Caco-2 (cell line): ENCODE results near the gene ZNF3. TPM values are rescaled to one million over a fixed set of nuclear protein-coding genes. Genes with fewer than 3 reads are reported as not detected.

ENCODE experiments used
- BruUV-seq: library from RNA; stranded (reverse); fragments of 400-500 nt; replicated peaks from 2 replicates; lab custom pipeline; 2021; lab: Mats Ljungman, UMichigan
- CTCF ChIA-PET: fragments of 300-600 bp; sonication (Branson Sonifier 250); formaldehyde crosslinking; loops from one replicate; lab custom pipeline; 2022; ENCODE audit warnings: antibody characterized with exemption; lab: Charles Lee
- POLR2A ChIA-PET: fragments of 300-600 bp; sonication (Branson Sonifier 250); formaldehyde crosslinking; loops from one replicate; lab custom pipeline; 2022; ENCODE audit warnings: antibody characterized with exemption; lab: Charles Lee
- DNase-seq, 2 experiments: peaks; one replicate each; pipeline versions ENCODE4 v3.0.0 to v3.0.0-alpha.2; 2020 to 2022
- H3K27me3 ChIP-seq: replicated peaks from 2 replicates; pipeline ENCODE4 v1.6.0; 2011; ENCODE audit warnings: low read length; ENCODE audit not compliant: control insufficient read depth, insufficient read depth
- H3K36me3 ChIP-seq: 2 replicates; pipeline ENCODE4 v1.5.1; 2011; ENCODE audit warnings: low read length; ENCODE audit not compliant: control insufficient read depth, insufficient read depth
- H3K4me1 ChIP-seq: fragments of 250-450 bp; sonication (Bioruptor Pico); 2 replicates; pipeline ENCODE4 v1.5.1; 2020; ENCODE audit warnings: mild to moderate bottlenecking
- H3K4me3 ChIP-seq: 2 replicates; pipeline ENCODE4 v1.5.1; 2011; ENCODE audit warnings: low read depth, mild to moderate bottlenecking, control low read depth, low read length
- H3K9me3 ChIP-seq: fragments of 250-450 bp; sonication (Bioruptor Pico); 2 replicates; pipeline ENCODE4 v1.5.1; 2020; ENCODE audit warnings: mild to moderate bottlenecking, moderate library complexity
- H3K27ac Mint-ChIP-seq: one replicate; pipeline ENCODE4 v1.8.0; 2022; ENCODE audit warnings: mixed read lengths; ENCODE audit not compliant: unreplicated experiment
- H3K27me3 Mint-ChIP-seq: one replicate; pipeline ENCODE4 v1.8.0; 2022; ENCODE audit warnings: mixed read lengths; ENCODE audit not compliant: insufficient read depth, unreplicated experiment
- H3K36me3 Mint-ChIP-seq: one replicate; pipeline ENCODE4 v1.8.0; 2022; ENCODE audit warnings: mild to moderate bottlenecking, mixed read lengths; ENCODE audit not compliant: insufficient read depth, unreplicated experiment
- H3K4me1 Mint-ChIP-seq: one replicate; pipeline ENCODE4 v1.8.0; 2022; ENCODE audit warnings: low read depth, mixed read lengths; ENCODE audit not compliant: unreplicated experiment
- H3K4me3 Mint-ChIP-seq: one replicate; pipeline ENCODE4 v1.8.0; 2022; ENCODE audit warnings: mild to moderate bottlenecking, moderate library complexity, mixed read lengths; ENCODE audit not compliant: unreplicated experiment
- H3K9me3 Mint-ChIP-seq: one replicate; pipeline ENCODE4 v1.8.0; 2022; ENCODE audit warnings: mixed read lengths; ENCODE audit not compliant: unreplicated experiment
- intact Hi-C: fragments of 100-400 bp; cut with micrococcal nuclease; formaldehyde crosslinking; loops from one replicate; pipeline ENCODE4 v1.10.0; 2022; ENCODE audit not compliant: unreplicated experiment
- total RNA-seq: library from RNA; stranded (reverse); gene quantifications from 2 replicates; pipeline ENCODE4 v1.2.3, GENCODE V29; 2022
- TF ChIP-seq, protein P1 (sequence below), 2 experiments: fragments of 200-600 bp in 1 of 2; IDR thresholded peaks; 1 replicate in 1 of 2; 2 replicates in 1 of 2; pipeline versions ENCODE4 v1.5.1 to v1.8.0; 2011 to 2022; ENCODE audit warnings: antibody characterized with exemption in 1 of 2, control low read depth in 1 of 2, inconsistent platforms in 1 of 2, low read depth in 1 of 2, low read length in 1 of 2, mild to moderate bottlenecking in 1 of 2, moderate library complexity in 1 of 2; ENCODE audit not compliant: insufficient read depth in 1 of 2, severe bottlenecking in 1 of 2, unreplicated experiment in 1 of 2

Gene ZNF3
- total RNA-seq, 1 experiment from 2014 or later = 37.8 TPM

DNA sequence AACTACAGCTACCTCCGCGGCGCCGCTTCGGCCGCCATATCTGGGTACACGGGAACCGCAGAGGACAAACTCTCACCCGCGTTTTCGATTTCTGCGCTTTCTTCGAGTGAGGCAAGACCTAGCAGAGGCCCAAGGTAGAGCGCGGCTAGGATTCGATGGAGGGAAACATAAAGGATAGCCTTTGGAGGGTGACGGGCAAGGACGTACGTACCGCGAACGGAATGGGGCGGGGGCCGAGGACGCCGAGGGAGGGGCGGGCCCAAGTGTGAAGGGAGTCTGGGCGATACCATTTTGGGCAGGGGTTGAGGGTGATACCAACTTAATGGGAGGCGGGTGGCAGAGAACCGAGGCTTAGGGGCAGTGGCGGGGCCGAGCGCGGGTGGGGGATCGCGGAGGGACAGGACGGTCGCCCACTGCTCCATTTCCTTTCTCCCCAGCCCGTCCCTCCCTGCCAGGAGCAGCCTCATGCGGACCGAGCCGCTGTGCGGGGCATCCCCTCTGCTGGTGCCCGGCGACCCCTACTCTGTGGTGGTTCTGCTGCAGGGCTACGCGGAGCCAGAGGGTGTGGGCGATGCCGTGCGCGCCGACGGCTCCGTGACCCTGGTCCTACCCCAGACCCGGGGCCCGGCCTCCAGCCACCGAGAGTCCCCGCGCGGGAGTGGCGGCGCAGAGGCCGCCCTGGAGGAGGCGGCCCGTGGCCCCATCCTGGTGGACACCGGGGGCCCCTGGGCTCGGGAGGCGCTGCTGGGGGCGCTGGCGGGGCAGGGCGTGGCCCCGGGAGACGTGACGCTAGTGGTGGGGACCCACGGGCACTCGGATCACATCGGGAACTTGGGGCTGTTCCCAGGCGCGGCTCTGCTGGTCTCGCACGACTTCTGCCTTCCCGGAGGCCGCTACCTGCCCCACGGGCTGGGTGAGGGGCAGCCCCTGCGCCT, 45.7 kb upstream of the ZNF3 start, which contains the start of gene MBLAC1:
Gene MBLAC1 (plus strand): TSS at position 37 of the 935 bp plus-strand sequence. CDS start 429 bp downstream, at position 466.
- Mint-ChIP-seq H3K4me3 (peak within 1 kb of the TSS; percentile 99), H3K27ac (peak within 1 kb of the TSS; percentile 99), H3K4me1 (peaks cover 23% of the 10 kb centered on the region), H3K27me3 (no peaks in the 10 kb centered on the region), H3K36me3 (peaks cover 28% of the 10 kb centered on the region), H3K9me3 (no peaks in the 10 kb centered on the region)
- H3K4me1 ChIP-seq = peaks cover 20% of the 10 kb centered on the region
- intact Hi-C loops = loop anchor here (1.0 kb wide), 1 partner anchor 8 kb away; the partner anchor contains the start of genes CNPY4 and TAF6
- POLR2A ChIA-PET = interaction anchor here (0.6 to 2.1 kb wide), 4 partner anchors 22 to 30 kb away, joined by 3 to 23 read pairs (median 6); partner anchors contain the start of genes AP4M1, LAMTOR4 and MCM7
- H3K36me3 ChIP-seq = no peaks in the 10 kb centered on the region
- H3K27me3 ChIP-seq = no peaks in the 10 kb centered on the region
- peak within 1 kb of the TSS; percentile 95 for H3K4me3 ChIP-seq
- CTCF ChIA-PET = interaction anchor here (0.6 kb wide), 1 partner anchor 13 kb away, joined by 3 read pairs; no protein-coding TSS in a partner anchor
- peak; percentile 94 for DNase-seq
- TF ChIP-seq, protein P1, sequence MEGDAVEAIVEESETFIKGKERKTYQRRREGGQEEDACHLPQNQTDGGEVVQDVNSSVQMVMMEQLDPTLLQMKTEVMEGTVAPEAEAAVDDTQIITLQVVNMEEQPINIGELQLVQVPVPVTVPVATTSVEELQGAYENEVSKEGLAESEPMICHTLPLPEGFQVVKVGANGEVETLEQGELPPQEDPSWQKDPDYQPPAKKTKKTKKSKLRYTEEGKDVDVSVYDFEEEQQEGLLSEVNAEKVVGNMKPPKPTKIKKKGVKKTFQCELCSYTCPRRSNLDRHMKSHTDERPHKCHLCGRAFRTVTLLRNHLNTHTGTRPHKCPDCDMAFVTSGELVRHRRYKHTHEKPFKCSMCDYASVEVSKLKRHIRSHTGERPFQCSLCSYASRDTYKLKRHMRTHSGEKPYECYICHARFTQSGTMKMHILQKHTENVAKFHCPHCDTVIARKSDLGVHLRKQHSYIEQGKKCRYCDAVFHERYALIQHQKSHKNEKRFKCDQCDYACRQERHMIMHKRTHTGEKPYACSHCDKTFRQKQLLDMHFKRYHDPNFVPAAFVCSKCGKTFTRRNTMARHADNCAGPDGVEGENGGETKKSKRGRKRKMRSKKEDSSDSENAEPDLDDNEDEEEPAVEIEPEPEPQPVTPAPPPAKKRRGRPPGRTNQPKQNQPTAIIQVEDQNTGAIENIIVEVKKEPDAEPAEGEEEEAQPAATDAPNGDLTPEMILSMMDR (IDR thresholded peaks at IDR 0.05; ENCODE audit: insufficient read depth in 1 of 2, low read depth in 1 of 2, low read length in 1 of 2, severe bottlenecking in 1 of 2, unreplicated experiment in 1 of 2) = no peak
- no peaks in the 10 kb centered on the region for H3K9me3 ChIP-seq
- no TSS peak for BruUV-seq

DNA sequence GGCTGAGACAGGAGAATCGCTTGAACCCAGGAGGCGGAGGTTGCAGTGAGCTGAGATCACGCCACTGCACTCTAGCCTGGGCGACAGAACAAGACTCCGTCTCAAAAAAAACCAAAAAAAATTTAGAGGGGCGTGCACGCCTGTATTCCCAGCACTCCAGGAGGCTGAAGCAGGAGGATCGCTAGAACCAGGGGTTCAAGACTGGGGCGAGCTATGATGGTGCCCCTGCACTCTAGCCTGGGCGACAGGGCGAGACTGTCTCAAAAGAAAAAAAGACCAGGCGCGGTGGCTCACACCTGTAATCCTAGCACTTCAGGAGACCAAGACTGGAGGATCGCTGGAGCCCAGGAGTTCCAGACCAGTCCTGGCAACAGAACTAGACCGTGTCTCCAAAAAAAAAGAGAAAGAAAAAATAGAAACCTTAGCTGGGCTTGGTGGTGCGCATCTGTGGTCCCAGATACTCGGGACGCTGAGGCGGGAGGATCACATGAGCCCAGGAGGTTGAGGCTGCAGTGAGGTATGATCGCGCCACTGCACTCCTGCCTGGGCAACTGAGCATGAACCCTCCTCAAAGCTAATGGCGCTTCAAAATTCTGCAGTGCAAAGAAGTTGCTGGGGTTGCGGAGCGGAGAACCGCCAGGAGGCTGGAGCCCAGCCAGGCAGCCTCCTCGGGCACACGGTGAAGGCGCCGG, 44.9 kb upstream of the ZNF3 start:
- H3K4me3 ChIP-seq = peak overlapping the region; percentile 95
- DNase-seq = no peak
- peaks cover 20% of the 10 kb centered on the region for H3K4me1 ChIP-seq
- H3K9me3 ChIP-seq = no peaks in the 10 kb centered on the region
- intact Hi-C loops = no loop called here
- CTCF ChIA-PET = no interaction called here
- TF ChIP-seq, protein P1 (IDR thresholded peaks at IDR 0.05; ENCODE audit: insufficient read depth in 1 of 2, low read depth in 1 of 2, low read length in 1 of 2, severe bottlenecking in 1 of 2, unreplicated experiment in 1 of 2) = no peak
- H3K27ac Mint-ChIP-seq = peak overlapping the region; percentile 99
- H3K9me3 Mint-ChIP-seq = no peaks in the 10 kb centered on the region
- POLR2A ChIA-PET = interaction anchor here (0.6 to 2.1 kb wide), 4 partner anchors 22 to 122 kb away, joined by 3 to 23 read pairs (median 4); partner anchors contain the start of genes AP4M1, LAMTOR4 and MCM7
- H3K4me1 Mint-ChIP-seq = peaks cover 17% of the 10 kb centered on the region
- no peaks in the 10 kb centered on the region for H3K27me3 Mint-ChIP-seq
- BruUV-seq = TSS peak; percentile 79
- H3K4me3 Mint-ChIP-seq = peak overlapping the region; percentile 99
- H3K36me3 Mint-ChIP-seq = peaks cover 23% of the 10 kb centered on the region
- H3K27me3 ChIP-seq = no peaks in the 10 kb centered on the region
- H3K36me3 ChIP-seq = no peaks in the 10 kb centered on the region
